Placental epithelial cell (primary cell): ENCODE data around the gene SLC25A40. TPM values are rescaled to one million over a fixed set of nuclear protein-coding genes. Genes with fewer than 3 reads are reported as not detected.

Experiments
- total RNA-seq: library from RNA; depleted of rRNA; stranded (reverse); fragments of >200 nt; gene quantifications from 2 replicates; pipeline ENCODE4 v1.2.3, GENCODE V29; 2012

SLC25A40 gene
- 11.0 and 12.8 TPM in 2 replicates for total RNA-seq

DNA sequence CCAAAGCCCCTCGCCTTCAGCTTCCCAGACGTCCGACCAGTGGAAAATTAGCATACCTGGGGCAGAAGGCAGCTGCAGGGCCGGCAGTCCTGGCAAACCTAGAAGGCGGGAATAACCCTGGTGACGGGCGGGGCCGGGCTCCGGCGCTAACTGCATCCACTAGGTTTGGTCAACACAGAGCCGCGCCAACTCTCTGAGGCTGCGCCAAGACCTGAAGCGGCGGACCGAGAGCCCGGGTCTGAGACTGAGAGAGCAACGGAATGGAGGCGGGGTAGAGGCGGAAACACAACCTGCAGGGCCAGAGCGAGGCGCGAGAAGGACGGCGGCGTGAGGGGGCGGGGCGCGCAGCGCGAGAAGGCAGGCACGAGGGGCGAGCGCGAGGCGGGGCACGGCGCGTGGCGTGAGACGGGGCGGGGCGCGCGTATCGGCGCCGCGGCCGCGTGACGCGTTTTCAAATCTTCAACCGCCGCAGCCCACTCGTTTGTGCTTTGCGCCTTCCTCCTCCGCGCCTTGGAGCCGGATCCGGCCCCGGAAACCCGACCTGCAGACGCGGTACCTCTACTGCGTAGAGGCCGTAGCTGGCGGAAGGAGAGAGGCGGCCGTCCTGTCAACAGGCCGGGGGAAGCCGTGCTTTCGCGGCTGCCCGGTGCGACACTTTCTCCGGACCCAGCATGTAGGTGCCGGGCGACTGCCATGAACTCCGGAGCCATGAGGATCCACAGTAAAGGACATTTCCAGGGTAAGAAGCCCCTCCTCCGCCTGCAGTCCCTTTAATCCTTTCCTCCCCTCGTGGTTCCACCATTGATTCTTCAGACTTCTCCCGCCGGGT, at the start of gene SLC25A40, which contains the start of gene DBF4:
Gene SLC25A40 (minus strand): TSS at position 321 of the 829 bp plus-strand sequence. CDS start 17,633 bp downstream, outside the sequence.
Gene DBF4 (plus strand): TSS at position 454 of the 829 bp plus-strand sequence. CDS start 240 bp downstream, at position 694.

Other genes starting within 250 kb of the SLC25A40 start
- not detected in 2 replicates for gene RUNDC3B, start 248.0 kb downstream of the SLC25A40 start, total RNA-seq
- 8.6 and 17.4 TPM in 2 replicates for gene DBF4, start 133 bp upstream of the SLC25A40 start, total RNA-seq
- under 0.01 and 0.11 TPM in 2 replicates for gene ADAM22, start 57.9 kb upstream of the SLC25A40 start, total RNA-seq